Astrocyte (in vitro differentiated cells and primary cell): Measurements from ENCODE around the gene GIPC3.

Experiments used
- CTCF ChIP-seq: IDR thresholded peaks from 2 replicates; pipeline ENCODE4 v1.5.1; 2011; ENCODE audit warnings: low read depth, mild to moderate bottlenecking, inconsistent platforms, low read length, moderate library complexity; ENCODE audit not compliant: insufficient read depth
- EZH2 ChIP-seq: IDR thresholded peaks from 2 replicates; pipeline ENCODE4 v1.6.1; 2012; ENCODE audit warnings: mild to moderate bottlenecking, low read length, inconsistent platforms; ENCODE audit not compliant: insufficient read depth

- TF ChIP-seq EZH2 (no peak), CTCF (no peak)
Observed at GRCh38 chr19:3543150-3544057, 41.9 kb upstream of the GIPC3 start.
